IPS-15b (cell line): ENCODE data around the gene PRSS38.

Experiments used
- H3K27me3 ChIP-seq: one replicate; pipeline ENCODE4 v1.6.1; 2013; ENCODE audit warnings: low read length; ENCODE audit not compliant: control insufficient read depth, insufficient read depth
- H3K36me3 ChIP-seq: one replicate; pipeline ENCODE4 v1.6.1; 2013; ENCODE audit warnings: low read length; ENCODE audit not compliant: control insufficient read depth, insufficient read depth
- H3K4me1 ChIP-seq: one replicate; pipeline ENCODE4 v1.6.1; 2013; ENCODE audit warnings: mild to moderate bottlenecking, low read length; ENCODE audit not compliant: control insufficient read depth, insufficient read depth
- H3K4me3 ChIP-seq: one replicate; pipeline ENCODE4 v1.5.1; 2013; ENCODE audit warnings: low read depth, low read length
- H3K9ac ChIP-seq: one replicate; pipeline ENCODE4 v1.6.1; 2013; ENCODE audit warnings: low read depth, mild to moderate bottlenecking, low read length
- H3K9me3 ChIP-seq: one replicate; pipeline ENCODE4 v1.6.1; 2013; ENCODE audit warnings: mild to moderate bottlenecking, low read length; ENCODE audit not compliant: control insufficient read depth, insufficient read depth

Gene PRSS38

DNA sequence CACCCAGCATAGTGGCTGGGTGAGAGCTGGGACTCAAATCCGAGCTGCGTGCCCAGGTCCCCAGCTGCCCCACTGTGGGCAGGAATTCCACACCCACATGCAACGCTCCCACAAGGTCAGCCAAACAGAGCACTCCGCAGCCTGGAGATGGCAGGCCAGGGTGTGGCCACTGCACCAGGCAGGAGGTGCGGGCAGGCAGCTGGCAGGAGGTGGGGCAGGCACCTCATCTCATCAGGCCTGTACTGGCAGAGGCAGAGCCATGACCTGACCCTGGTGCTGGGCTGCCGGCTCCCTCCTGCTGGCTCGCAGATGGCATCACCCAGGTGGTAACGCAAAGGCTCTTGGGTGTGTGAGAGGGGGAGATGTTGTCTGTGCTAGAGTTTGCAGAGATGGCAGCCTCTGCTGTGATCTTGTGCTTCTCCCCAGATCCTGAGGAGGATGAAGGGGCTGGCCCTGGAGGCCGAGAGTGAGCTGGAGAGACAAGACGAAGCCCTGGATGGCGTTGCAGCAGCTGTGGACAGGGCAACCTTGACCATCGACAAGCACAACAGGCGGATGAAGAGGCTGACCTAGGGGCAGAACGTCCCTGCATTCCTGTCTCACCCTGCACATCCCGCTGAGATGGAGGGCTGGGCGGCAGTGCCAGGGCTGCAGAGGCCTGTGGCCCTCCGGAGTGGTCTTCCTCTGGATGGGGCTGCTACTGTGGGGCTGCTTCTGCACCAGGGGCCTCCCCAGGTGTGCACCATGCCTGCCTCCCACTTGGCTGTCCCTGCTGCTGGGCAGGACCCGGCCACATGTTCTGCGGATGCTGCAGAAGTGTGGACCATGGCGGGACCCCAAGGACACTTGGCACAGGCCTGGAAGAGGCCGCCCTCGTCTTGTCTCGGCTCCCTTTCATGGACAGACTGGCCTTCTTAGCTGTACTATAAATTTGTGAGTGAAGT, 35.1 kb upstream of the PRSS38 start:
- Histone ChIP-seq H3K9ac (no peak overlapping the region), H3K36me3 (peaks cover 2% of the 10 kb centered on the region), H3K4me1 (no peaks in the 10 kb centered on the region), H3K27me3 (no peaks in the 10 kb centered on the region), H3K9me3 (no peaks in the 10 kb centered on the region), H3K4me3 (no peak overlapping the region)

DNA sequence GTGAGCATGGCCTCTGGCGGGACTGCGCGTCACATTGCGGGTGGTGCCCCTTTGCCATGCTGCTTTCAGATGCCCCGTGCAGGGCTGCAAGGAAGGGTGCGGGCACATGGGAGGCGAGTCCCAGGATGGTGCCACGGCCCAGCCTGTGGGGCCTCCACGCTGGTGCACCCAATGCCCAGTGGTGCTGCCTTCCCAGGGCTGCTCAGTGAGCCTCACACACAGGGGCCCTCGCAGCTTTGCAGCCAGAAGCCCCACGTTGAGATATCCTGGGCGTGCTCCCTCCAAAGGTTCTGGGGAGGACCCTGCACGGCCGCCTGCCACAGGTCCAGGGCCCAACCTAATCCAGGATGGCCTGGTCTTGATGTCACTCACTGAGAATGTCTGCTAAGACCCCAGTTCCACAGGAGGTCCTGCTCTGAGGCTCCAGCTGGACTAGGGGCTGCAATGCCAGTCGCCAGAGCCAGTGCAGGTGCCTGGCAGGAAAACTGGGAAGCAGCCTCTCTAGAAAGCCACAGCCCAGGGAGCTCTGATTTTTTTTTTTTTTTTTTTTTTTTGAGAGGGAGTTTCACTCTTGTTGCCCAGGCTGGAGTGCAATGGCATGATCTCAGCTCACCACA, 34.1 kb upstream of the PRSS38 start:
- Histone ChIP-seq H3K4me1 (no peaks in the 10 kb centered on the region), H3K9ac (no peak overlapping the region), H3K36me3 (peaks cover 2% of the 10 kb centered on the region), H3K9me3 (no peaks in the 10 kb centered on the region), H3K27me3 (no peaks in the 10 kb centered on the region), H3K4me3 (no peak overlapping the region)

DNA sequence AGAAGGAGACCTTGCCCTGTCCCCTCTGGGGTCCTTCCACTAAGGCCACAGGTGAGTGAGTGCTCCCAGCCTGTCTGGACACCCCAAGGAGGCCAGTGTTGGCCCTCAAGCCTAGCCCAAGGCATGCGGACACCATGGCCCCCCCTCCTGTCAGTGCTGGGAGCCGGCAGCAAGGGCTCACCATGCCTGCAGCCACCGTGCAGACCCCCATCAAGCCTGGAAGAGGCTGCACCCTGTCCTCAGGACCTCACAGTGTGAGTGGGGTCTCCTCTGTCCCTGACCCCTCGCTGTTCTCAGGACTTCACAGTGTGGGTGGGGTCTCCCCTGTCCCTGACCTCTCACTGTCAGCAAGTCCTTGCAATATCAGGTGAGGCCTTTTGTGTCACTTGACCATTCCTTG, 33.2 kb upstream of the PRSS38 start:
- no peak overlapping the region for H3K4me3 ChIP-seq
- H3K36me3 ChIP-seq = peaks cover 2% of the 10 kb centered on the region
- H3K9me3 ChIP-seq = no peaks in the 10 kb centered on the region
- H3K27me3 ChIP-seq = peaks cover 6% of the 10 kb centered on the region
- H3K4me1 ChIP-seq = no peaks in the 10 kb centered on the region
- no peak overlapping the region for H3K9ac ChIP-seq

DNA sequence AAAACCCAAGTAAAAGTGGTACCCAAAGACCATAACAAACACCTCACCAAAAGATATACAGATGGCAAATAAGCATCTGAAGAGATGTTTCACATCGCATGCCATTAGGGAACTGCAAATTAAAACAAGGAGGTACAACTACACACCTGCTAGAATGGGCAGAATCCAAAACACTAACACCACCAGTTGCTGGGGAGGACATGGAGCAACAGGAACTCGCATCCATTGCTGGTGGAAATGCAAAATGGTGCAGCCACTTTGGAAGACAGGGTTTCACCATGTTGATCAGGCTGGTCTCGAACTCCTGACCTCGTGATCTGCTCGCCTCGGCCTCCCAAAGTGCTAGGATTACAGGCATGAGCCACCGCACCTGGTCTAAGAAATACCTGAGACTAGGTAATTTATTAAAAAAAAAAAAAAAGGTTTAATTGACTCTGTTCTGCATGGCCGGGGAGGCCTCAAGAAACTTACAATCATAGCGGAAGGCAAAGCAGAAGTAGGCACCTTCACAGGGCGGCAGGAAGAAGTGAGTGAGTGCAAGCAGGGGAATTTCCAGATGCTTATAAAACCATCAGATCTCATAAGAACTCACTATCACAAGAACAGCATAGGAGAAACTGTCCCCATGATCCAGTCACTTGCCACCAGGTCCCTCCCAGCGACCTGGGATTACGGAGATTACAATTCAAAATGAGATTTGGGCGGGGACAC, 30.2 kb upstream of the PRSS38 start:
- Histone ChIP-seq H3K36me3 (no peaks in the 10 kb centered on the region), H3K9ac (no peak overlapping the region), H3K4me3 (no peak overlapping the region), H3K27me3 (peaks cover 11% of the 10 kb centered on the region), H3K9me3 (no peaks in the 10 kb centered on the region), H3K4me1 (no peaks in the 10 kb centered on the region)

DNA sequence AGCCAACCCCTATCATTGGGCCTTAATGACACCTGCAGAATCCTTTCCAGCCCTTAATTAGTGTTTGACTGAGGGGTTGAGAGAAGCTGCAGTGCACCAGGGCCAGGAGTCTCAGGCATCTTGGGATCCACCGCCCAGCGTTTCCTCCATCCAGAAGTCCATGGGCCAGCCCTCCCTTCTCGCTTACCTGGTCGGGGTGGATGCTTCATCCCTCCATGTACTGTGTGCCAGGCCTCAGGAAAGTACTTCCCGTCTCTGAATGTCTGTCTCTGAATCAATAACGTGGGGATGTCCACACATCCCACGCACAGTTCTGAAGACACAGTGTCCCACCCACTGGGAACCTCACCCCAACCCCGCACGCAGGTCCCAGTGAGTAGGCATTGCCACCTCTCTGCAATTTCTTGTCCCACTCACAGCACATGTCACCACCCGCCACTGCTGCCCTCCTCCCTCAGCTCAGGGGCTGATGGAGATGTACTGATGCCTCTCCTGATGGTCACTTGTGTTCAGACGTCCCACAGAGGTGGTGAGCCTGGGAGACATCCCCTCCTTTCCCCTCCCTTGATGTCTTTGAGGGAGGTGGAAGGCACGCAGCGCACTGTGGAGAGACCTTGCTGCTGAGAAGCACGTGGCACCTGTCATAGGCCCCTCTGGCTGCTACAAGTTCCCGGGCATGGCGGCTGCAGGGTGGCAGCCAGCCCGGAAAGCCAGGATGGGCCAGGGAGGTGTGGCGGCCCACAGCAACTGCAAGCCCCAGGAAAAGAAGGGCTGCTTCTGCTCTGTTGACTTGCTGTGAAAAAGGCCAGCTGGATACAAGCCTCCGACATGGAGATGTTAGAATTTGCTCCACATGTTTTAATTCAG, 29.4 kb upstream of the PRSS38 start:
- peaks cover 11% of the 10 kb centered on the region for H3K27me3 ChIP-seq
- H3K4me3 ChIP-seq = no peak overlapping the region
- H3K4me1 ChIP-seq = no peaks in the 10 kb centered on the region
- H3K36me3 ChIP-seq = no peaks in the 10 kb centered on the region
- H3K9ac ChIP-seq = no peak overlapping the region
- no peaks in the 10 kb centered on the region for H3K9me3 ChIP-seq

DNA sequence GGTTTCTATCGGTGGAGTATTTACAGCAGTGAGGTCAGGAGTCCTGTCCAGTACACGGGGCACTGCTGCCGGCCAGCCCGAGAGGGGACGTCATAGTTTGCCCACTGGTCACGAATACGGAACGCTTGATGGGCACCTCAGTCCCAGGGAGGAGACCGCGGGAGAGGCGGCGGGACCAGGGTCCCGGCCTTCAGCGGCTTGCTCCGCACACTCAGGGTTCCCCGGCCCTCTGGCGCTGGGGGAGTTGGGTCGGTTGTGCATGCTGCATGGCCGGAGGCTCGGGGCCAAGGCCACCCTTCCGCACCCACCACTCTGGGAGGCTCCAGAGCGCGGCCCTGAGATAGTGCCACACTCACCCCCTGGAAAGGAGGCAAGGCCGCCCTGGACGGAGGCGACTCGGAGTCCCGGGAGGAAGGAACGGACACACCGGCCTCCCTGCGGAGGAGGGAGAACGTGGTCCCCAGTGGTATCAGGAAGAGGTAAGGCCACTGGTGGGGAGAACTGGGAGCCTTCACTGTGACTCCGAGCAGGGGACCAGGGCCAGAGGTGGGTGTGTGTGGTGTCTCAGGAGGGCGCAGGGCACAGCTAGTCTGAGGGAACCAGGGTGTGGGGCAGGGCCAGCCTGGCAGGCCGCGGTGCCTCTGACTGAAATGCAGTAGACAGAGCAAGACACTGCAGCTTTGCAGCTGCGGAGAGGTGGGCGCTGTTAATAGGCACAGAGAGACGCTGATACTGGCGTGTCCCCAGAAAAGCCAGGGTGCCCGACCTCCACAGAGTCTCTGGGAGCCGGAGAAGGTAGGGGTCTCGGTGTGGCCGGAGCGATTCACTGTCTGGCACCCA, 28.6 kb upstream of the PRSS38 start:
- no peaks in the 10 kb centered on the region for H3K9me3 ChIP-seq
- H3K4me1 ChIP-seq = no peaks in the 10 kb centered on the region
- peak overlapping the region; percentile 54 for H3K4me3 ChIP-seq
- H3K27me3 ChIP-seq = peaks cover 11% of the 10 kb centered on the region
- H3K9ac ChIP-seq = no peak overlapping the region
- H3K36me3 ChIP-seq = no peaks in the 10 kb centered on the region

DNA sequence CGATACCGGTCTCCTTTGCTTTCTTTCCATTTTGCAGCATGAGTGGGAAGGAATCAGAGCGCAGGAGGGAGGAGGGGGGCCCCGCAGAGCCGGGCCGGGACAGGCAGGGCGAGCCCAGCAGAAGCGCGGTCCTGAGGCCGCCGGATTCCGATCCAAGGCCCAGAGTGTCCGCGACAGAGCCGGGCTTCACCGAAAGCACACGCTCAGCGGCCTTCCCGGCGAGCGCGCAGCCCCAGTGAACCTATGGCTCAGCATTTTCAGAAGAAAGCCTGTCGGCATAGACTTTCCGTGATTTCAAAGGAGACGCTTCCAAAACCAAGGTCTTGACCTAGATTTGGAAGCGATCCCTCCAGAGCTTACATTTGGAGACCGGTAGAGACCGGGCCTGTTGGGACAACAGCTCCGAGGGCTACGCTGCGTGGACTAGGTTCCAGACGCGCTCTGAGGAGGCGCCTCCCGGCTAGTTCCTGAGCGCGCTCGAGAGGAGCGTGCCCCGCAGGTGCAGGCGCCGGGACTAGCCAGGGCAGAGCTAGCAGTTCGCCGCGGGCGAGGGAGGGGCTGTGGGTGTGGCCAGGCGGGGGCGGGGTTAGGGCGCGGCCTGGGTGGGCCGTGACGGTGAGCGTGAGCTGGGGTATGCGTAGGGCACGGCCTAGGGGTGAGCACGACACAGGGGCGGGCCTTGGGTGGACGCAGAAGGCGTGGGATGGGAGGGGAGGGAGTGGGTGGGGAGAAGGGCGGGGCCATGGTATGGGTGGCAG, 27.8 kb upstream of the PRSS38 start:
- Histone ChIP-seq H3K9me3 (no peaks in the 10 kb centered on the region), H3K4me3 (peak overlapping the region; percentile 54), H3K36me3 (no peaks in the 10 kb centered on the region), H3K9ac (no peak overlapping the region), H3K27me3 (peaks cover 11% of the 10 kb centered on the region), H3K4me1 (no peaks in the 10 kb centered on the region)

DNA sequence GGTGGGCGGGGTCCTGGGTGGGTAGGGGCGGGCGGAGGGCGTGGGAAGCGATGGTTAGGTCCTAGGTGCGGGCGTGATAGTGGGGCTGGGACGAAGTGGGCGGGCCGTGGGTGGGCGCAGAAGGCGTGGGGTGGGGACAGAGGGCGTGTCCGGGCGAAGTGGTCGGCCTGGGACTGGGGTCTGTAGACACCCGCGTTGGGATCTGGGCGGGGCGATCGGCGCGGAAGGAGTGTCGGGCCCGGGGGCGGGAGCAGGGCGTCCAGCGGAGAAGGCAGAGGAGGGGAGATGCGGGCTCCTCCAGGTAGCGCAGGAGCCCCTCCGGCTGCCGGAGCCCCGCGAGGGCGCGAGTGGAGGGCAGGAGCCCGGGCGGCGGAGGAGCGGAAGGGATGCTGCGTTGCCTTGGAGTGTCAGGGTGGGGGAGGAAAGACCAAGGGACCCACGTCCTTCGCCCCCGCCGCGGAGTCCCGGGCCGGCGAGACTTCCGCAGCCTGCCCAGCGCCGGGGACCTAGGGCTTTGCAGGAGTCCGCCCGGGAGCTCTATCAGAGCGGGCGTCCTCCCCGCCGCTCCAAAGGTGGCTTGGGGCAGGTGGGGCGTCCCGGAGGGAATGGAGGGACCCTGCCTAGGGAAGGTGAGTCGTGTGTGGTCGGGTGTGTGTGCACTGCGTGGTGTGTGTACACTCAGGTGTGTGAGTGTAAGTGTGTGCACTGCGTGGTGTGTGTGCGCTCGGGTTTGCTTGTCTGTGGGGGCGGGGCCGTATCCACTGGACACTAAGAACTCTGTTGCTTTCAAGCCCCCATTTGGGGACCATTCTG, 27.0 kb upstream of the PRSS38 start:
- Histone ChIP-seq H3K9ac (no peak overlapping the region), H3K36me3 (no peaks in the 10 kb centered on the region), H3K4me1 (no peaks in the 10 kb centered on the region), H3K27me3 (peaks cover 11% of the 10 kb centered on the region), H3K4me3 (peak overlapping the region; percentile 53), H3K9me3 (no peaks in the 10 kb centered on the region)

DNA sequence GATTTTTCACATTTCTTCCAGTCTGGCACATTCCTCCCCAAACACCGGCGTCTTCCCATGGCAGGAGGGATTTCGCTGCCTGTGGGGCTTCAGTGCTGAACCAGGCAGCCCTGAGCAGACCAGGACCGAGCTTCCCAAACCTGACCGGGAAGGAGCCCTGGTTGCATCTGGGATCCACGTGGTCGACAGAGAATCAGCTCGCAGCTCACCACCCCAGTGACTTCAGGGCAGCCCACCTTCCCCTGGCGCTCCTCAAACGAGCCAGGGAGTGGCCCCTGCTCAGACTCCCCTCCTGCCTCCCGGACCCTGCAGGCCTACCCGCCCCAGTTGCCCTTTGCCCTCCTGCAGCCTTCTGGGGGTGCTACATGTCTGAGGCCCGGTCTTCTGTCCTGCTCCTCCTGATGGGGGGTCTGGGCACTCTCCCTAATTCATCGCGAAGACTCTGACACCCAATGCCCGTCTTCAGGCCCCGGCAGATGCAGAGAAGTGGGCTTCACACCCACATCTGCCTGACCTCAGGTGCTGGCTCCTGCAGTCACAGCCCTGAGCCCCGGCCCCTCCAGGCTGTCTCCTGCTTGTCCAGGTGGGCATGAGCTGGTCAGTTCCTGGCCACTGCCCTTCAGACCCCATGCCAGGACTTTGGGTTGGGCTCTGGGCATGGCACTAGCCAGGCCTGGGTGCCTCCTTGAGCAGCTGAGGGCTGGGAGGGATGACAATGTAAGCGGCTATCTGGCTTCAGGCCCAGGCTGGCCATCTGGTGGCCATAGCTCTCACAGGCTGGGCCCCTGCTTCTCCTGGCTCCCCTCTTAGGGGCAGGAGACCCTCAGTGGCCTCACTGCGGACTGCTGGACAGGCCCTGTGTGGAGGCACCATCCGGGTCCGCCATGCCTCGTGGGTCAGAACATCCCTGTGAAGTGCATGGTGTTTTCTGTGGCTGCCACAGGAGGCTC, 26.1 kb upstream of the PRSS38 start:
- peak overlapping the region; percentile 53 for H3K4me3 ChIP-seq

More for the DNA sequence above, 26.1 kb upstream of the PRSS38 start:
- peaks cover 2% of the 10 kb centered on the region for H3K4me1 ChIP-seq
- no peaks in the 10 kb centered on the region for H3K36me3 ChIP-seq
- H3K27me3 ChIP-seq = peaks cover 11% of the 10 kb centered on the region
- no peak overlapping the region for H3K9ac ChIP-seq
- H3K9me3 ChIP-seq = no peaks in the 10 kb centered on the region
